Fibroblast of skin of scalp (primary cell): ENCODE measurements around the gene OXER1. TPM values are rescaled to one million over a fixed set of nuclear protein-coding genes. Genes with fewer than 3 reads are reported as not detected.

Experiments used
- DNase-seq: peaks from one replicate; pipeline ENCODE4 v3.0.0-alpha.2; 2013
- polyA plus RNA-seq, 2 experiments: library from polyadenylated mRNA; unstranded; fragments of 120-200 nt; gene quantifications; one replicate each; pipeline ENCODE4 v1.2.1, GENCODE V29; 2013; ENCODE audit not compliant: insufficient read length in 2 of 2

OXER1 gene, protein sequence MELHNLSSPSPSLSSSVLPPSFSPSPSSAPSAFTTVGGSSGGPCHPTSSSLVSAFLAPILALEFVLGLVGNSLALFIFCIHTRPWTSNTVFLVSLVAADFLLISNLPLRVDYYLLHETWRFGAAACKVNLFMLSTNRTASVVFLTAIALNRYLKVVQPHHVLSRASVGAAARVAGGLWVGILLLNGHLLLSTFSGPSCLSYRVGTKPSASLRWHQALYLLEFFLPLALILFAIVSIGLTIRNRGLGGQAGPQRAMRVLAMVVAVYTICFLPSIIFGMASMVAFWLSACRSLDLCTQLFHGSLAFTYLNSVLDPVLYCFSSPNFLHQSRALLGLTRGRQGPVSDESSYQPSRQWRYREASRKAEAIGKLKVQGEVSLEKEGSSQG
- 0.58 TPM for polyA plus RNA-seq (2013, experiment 1 of 2; ENCODE audit: insufficient read length)
- polyA plus RNA-seq (2013, experiment 2 of 2; ENCODE audit: insufficient read length), result 1.1 TPM

DNA sequence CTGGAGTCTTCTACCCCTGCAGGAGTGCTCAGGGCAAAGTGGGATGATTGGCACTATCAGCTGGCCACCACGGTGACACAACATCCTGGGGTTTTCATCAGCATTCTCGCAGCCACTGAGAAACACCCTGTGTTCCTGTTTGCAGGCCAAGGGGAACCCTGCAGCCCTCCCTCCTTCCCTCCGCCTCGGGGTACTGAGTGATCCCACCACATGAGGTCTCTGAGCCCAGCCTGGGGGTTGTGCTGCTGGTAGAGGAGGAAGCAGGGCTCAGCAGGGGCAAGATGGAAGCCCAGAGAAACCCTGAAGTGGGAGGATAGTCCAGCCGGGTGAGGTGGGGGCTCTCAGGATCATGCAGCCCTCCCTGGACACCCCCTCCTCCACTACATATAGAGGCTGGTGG lies at the start of gene OXER1:
TSS of gene OXER1 (minus strand) at position 40 of the 400 bp plus-strand sequence. CDS start 73 bp downstream, outside the sequence.
- no peak for DNase-seq

DNA sequence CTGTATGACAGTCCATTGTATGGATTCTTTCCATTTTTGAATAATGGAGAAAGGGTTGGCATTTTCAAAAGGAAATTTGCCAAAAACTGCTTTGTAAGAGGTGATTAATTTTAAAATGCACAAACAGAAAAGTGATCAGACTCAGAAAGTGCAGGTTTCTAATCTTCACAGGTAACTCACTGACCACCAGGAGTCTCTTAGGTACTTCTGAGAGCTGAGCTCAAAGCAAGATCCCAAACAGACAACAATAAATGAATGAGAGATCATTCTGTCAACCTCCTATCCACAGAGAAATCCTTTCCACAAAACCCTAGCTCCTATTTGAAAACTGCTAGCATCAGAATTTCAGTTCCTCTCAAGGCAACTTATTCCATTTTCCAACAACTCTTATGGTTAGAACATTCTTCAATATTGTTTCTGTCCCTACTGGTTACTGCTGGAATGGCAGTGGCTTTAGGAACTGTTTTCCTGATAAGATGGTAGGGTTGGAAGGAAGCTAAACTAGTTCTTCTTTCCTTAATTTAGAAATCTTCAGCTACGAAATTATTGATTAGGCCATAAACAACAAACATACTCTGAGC lies 49.1 kb upstream of the OXER1 start:
- DNase-seq, result no peak

DNA sequence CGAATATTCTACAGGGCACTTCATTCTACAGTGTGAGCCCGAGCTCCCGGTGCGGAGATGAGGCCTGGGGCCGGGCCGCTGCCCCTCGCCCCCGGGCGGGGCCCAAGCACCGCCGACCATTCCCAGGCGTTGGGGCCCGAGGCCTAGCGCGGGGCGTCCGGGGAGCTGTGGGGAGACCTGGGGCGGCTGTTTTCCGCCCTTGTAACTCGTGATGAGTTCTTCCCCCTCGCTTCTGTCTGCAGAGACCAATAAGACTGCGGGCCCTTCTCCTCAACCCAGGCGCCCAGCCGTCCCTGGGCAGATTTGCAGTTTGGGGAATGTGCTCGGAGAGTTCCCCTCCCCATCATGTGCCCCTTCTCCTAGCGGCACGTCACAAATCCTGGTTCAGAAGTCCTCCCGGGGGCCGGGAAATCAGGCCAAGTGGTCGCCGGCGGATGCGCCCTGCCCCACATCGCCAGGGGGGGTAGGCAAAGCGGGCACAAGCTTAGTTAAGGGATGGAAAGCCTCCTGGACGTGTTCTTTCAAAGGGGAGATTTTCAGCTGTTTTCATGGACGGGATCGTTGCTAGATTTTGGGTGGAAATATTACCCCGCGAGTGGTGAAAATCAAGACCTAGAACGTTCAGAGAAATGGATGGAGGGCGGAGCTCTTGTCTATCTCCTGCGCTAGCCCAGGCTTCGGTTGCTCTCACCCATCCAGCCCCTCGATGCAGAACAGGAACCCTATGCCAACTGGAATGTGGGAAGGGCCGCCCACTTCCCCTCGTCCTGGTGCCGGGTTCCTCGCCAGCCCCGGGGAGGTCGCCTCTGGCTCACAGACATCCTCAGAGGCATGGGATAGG lies 47.3 kb upstream of the OXER1 start:
- DNase-seq, result peak; percentile 71

DNA sequence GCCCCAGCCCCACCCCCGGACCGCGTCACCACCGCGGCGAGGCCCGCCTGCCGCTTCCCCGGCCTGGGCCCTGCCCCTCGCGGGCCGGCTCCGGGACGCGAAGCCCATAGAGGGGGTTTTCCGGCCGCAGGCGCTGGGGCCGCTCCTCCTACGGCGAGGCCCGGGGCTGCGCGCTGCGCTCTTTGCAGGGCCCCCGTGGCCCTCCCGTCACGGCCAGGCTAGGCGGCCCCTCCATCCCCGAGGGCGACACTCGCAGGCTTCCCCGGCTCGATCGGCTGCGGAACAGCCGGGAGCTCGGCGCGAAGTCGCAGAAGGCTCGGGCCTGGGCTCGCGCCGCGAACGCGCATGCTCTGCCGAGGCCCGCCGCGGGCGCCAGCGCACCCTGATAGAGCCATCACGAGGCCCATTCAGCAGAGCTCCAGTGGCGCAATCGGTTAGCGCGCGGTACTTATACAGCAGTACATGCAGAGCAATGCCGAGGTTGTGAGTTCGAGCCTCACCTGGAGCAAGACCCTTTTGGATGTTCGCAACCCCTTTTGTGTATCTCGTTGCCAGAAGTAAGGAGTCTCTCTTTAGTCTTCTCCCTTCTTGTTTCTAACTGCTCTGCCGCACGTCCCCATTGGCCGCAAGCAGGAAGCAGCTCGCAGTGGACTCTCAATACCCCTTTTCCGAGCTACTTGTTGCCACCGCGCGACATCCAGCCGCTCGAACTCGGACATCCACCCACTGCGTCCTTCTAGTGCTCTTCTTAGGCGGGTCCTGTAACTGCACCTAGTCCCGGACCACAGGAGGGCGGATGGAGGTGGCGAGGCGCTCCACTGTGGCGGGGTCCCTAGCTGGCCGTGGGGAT lies 46.4 kb upstream of the OXER1 start:
- peak; percentile 97 for DNase-seq

DNA sequence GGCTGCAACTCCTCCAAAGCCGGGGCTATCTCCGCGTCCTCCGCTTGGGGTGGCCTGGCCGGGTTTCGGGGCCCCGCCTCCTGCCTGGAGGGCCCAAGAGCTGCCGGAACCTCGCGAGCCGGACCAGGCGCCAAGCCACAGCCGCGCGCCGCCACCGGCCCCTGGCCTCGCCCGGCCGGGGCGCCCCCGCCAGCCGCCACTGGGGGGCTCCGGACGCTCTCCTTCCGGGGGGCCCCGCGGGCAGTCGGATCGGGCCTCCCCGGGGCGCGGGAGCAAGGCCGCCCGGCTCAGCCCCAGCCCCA lies 45.8 kb upstream of the OXER1 start:
- no peak for DNase-seq

DNA sequence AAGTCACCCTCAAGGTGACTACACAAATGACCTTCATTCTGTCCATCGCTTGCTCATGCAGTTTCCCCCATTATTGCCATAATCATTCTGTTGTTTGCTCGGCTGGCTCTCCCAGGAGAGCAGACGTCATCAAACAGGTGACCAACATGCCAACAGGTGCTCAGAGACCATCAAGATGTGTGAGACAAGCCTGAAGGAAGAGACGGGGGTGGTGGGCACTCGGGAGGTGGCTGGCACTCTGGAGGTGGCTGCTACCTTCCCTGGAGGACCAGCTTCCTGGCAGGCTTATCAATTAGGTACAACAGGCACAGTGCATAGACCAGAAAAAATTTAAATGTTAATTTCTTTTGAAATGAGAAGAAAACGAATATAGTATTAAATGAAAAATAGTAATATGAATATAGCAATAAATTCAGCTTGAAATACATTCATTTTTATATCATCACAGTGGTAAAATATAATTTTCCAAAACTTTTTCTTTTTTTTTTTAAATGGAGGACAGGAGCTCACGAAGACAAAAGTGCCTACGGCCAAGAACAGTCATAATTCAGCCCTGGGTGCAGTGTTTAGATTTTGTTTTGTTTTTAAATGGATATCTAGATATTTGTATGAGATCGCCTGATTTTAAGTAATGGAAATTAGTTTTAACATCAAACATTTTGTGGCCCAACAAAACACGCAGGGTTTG lies 45.3 kb upstream of the OXER1 start:
- DNase-seq, result no peak

DNA sequence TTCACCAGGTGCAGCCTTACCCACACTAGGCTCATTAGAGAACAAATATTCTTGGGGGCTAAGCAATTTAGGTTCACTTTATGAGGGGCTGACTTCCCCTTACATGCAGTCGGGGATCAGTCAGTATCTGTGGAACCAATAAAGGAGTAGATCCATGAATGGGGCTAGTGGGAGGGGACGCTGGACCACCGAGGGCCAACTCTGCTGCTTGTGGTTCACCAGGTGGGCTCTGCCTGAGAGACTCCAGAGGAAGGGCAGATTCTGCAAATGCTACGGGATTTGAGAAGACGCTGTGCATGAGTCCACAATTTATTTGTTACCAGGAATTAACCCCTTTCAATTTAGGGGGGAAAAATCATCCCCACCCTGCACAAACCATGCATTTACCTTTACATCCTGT lies 44.4 kb upstream of the OXER1 start:
- no peak for DNase-seq

DNA sequence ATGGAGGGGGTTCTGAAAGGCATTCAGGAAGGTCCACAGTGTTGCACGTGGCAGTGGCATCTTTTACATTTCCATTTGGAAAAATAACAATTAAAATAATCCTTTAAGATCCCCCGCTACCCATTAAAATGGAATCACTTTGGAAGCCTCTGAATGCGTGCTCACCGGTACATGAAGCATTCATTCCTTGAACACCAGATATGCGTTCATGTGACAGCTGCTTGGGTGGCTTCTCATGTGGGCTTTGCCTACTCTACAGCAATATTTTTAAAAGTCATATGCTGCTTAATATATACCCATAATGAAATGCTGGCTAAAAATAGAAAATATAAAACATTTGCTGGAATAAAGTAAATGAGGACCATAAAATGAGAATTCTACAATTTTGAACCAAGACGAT lies 42.9 kb upstream of the OXER1 start:
- no peak for DNase-seq

DNA sequence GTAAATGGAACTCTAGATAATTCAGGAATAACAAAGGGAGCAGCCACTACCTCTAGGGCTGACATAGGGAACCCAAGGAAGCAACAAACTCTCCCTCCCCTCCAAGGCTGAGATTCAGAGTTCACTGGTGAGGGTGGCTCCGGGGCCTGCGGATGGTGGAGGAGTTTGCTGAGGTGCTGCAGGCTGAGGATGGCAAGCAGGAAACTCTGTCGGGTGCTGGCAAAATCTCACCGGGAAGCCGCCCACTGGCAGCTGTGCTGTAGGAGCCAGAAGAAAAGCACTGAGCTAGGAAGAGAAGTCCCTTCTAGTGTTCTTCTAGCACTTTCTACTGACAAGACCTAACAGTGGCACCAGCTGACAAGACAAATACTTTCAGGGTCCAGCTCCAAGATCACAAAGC lies 41.0 kb upstream of the OXER1 start:
- DNase-seq, result no peak

DNA sequence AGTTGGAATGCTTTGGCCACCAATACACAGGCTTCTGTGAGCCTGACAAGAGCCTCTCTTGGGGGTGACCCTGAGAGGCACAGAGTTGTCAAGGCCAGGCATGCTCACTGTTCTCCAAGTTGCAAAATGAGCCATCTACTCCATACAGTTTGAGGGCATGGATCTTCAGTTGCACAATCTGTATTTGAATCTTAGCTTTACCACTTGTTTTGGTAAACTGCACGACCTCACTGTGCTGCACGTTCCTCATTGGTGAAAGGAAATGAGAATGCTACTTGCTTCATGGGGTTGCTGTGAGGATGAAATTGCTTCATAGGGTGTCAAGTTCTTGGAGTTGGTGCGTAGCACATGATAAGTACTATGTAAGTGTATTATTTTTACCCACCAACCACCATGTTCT lies 40.4 kb upstream of the OXER1 start:
- no peak for DNase-seq

DNA sequence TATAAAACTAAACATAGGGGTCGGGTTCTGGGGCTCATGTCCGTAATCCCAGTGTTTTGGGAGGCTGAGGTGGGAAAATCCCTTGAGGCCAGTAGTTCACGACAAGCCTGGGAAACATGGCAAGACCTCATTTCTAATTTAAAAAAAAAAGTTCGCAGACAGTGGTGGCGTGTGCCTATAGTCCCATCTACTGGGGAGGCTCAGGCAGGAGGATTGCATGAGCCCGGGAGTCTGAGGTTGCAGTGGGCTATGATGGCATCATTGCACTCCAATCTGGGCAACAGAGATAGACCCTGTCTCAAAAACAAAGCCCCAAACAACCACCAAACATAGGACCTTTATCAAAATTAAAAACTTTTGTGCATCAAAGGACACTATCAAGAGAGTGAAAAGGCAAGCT lies 38.2 kb upstream of the OXER1 start:
- no peak for DNase-seq

DNA sequence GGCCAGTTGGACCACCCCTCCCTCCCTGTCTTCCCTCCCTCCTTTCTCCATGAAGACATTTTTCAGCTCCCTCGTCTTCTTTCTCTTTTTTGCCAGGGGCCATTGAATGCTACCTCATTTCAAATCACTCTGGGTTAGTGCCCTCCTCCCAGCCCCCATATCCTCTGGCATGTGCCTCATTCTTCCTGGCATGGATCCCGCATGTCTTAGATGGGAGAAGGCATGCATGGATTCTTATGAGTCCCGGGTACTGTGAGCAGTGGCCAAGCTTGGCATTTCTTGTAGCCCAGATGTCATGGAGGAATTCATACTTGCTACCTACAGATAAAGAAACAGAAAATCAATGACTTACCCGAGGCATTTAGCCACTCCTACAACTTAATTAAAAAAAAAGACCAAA lies 37.4 kb upstream of the OXER1 start:
- DNase-seq, result peak; percentile 50

DNA sequence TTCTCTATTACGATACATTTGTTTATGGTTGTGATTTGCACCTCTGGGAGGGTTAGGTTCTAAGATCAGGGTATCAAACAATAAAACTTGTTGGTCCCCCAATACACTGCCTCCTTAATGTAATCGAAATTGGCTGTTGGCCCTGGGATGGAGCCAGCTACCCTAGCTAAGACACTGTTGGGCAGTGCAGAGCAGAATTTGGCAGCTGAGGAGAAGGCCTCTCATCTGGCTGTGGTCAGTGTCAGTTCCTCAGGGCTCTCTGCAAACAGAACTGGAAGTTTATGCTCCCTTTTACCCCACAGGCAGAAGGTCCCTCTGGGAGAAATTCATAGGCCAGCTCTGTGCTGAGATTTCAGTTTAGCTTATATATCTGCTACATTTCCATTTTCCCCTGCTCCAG lies 37.0 kb upstream of the OXER1 start:
- DNase-seq, result no peak

DNA sequence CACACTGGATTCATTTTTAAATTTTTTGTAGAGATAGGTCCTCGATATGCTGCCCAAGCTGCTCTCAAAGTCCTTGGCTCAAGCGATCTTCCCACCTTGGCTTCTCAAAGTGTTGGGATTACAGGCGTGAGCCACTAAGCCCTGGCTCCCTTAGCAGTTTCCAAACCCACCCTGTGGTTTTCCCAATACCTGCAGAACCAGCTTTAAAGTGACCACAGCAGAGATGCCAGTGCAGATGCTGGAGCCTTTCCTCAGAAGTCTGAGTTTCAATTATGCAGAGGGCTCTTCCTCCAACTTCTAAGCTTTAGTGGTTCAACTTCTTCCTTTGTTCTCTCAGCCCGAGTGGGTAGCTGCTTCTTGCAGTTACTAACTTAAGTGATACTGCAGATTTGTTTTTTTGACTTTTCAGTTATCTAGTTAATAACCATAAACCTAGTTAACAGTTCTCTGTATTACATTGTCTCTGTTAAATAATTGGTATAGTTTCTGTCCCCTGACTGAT lies 36.6 kb upstream of the OXER1 start:
- DNase-seq, result no peak

DNA sequence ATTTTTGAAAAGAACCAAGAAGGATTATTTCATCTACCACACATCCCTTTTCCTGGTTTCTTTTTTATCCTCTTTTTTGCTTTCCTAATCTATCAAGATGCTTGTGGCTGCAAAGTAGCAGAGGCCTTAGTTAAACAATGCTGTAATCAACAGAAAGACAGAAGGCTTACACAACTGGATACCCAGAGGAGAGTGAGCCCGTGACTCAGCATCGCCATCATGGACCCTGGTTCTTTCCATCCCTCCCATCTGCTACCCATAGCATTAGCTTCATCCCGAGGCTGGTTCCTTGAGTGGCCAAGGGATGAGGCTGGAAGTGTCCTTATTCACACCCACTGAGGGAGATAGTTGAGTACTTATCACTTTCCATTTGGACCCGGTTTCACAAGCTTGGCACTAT lies 35.9 kb upstream of the OXER1 start:
- no peak for DNase-seq

DNA sequence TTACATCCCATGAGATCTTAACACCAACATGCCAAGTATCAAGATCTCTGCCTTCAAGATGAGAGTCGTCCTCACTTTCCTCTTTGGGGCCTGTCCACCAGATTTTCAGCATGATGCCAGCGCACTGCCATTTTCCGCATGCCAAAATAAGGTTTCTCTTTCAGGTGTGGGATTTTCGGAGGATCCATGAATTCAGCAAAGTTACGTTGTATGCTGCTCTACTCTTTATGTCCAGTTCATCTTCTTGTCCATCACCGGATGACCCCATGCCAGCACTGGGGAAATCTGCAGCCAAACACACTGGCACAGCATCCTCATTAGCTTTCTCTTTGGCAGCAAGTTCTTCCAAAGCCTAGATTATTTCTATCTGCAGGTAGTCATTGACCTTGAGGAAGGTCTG lies 33.3 kb upstream of the OXER1 start:
- DNase-seq, result no peak

DNA sequence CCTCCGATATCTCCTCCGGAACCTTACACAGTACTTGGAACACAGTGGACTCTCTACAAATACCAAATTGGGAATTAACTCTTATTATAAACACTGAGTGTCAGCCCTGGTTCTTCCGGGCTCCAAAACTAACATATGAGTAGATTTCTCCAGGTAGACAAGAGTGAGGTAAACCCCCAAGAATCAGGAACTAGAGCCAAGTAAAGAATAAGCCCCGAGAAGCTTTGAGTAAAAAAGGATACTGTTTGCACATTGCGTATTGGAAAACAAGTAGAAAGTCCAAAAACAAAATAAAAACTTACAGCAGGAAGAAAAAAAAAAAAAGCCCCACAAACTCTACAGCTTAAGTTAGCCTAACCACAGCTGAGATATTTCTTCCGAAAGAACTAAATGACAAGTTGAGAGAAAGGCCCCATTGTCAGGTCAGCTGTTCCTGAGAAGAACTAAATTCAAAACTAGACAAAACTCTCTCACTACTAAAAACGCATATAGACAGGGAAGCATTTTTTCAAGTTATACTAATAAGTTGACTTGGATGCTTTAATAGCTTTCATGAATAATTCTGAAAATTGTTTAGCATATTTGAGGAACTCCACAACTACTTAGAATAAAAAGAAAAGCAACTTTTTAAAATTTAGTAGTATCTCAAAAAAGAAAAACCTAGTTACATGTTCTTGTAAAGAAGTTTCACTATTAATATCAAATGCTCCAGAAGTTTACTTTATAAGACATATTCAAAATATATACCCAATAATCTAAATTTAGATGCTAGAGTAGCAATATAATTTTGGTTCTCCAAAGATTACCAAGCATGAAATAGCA lies 32.7 kb upstream of the OXER1 start:
- no peak for DNase-seq

DNA sequence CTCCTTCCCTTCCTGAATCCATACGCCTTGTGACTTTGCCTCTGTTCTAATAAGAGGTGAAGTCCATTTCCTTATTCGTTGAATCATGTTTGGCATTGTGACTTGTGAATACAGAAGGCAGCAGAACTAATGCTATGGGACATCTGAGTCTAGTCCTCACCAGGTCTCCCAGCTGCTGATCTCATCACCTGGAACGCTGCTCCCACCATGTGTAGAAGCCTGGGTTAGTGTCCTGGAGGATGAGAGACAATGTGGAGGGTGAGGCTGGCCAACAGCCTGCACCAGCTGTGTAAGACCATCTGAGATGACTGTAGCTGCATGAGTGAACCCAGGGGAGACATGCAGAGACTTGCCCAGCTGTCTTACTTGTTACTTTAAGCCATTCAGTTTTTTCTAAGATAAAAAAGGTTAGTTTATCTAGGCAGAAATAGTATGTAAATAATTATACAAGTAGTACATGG lies 31.9 kb upstream of the OXER1 start:
- DNase-seq, result no peak

DNA sequence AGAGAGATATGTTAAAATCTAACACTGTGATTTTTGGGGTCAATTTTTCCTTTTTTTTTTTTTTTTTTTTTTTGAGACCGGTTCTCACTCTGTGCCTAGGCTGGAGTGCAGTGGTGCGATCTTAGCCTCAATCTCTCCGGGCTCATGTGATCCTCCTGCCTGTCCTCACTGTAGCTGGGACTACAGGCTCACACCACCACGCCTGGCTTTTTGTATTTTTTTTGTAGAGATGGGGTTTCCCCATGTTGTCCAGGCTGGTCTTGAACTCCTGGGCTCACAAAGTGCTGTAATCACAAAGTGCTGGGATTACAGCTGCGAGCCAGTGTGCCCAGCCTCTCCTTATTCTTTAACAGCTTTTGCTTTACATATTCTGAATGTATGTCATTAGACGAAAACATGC lies 31.3 kb upstream of the OXER1 start:
- DNase-seq, result no peak

DNA sequence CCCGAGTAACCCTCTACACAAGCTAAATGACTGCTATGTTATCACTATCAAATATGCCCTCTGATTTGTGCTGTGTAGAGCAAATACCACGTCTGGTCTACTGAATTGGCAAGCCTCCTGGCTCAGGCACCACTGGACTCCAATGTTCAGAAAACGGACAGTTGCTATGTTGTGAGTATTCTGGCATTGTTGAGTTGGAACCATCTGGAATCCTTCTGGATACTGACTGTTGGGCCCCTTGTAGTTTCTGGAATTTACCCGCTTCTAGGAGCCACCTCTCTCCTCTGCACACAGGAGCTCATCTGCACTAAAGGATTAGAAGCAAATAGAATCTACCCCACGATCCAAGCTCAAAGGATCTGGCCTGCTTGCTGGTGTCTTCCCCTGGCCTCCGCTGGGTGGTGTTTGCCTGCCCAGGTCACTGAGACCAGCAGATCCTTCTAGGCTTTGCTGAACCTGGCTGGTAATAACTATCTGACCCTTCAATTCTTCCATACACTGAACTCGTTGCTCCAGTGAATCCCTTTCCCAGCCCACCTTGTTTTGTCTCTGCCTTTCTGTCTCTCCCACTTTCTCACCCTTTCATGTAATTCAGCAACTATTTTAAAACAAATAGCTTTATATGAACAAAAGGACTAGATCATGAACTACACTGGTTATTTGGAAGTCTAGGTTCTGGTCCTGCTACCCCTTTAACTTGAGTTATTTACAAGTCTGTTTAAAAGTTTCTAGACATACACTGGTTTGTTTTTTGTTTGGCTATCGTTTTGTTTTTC lies 30.5 kb upstream of the OXER1 start:
- DNase-seq, result peak; percentile 36
